Trophoblast cell (in vitro differentiated cells and primary cell): ENCODE data around the gene ADGRB3.
"Not testable (repeated sequence)": the region's sequence is repeated elsewhere in the genome, so short reads cannot be mapped to it uniquely, and the experiment has no call there.

Experiments
- DNase-seq, 2 donors: peaks; one replicate each; pipeline ENCODE4 v3.0.0-alpha.2; 2016
- H2AFZ ChIP-seq: 2 replicates; pipeline ENCODE4 v1.6.1; 2013; ENCODE audit warnings: low read length, moderate library complexity, mild to moderate bottlenecking; ENCODE audit not compliant: insufficient read depth, poor library complexity
- H2AK5ac ChIP-seq: 2 replicates; pipeline ENCODE4 v1.6.1; 2013; ENCODE audit warnings: mild to moderate bottlenecking, low read length
- H2BK120ac ChIP-seq: 2 replicates; pipeline ENCODE4 v1.6.1; 2013; ENCODE audit warnings: low read length, mild to moderate bottlenecking, moderate library complexity; ENCODE audit not compliant: insufficient read depth, poor library complexity
- H2BK12ac ChIP-seq: 2 replicates; pipeline ENCODE4 v1.6.1; 2013; ENCODE audit warnings: mild to moderate bottlenecking, low read length, moderate library complexity
- H2BK5ac ChIP-seq: 2 replicates; pipeline ENCODE4 v1.6.1; 2013; ENCODE audit warnings: low read length, low read depth, moderate library complexity, mild to moderate bottlenecking; ENCODE audit not compliant: poor library complexity
- H3K14ac ChIP-seq: 2 replicates; pipeline ENCODE4 v1.6.1; 2013; ENCODE audit warnings: mild to moderate bottlenecking, low read length
- H3K18ac ChIP-seq: 2 replicates; pipeline ENCODE4 v1.6.1; 2013; ENCODE audit warnings: mild to moderate bottlenecking, low read length
- H3K23ac ChIP-seq: 2 replicates; pipeline ENCODE4 v1.6.1; 2013; ENCODE audit warnings: low read length
- H3K27ac ChIP-seq: 2 replicates; pipeline ENCODE4 v1.5.1; 2013; ENCODE audit warnings: low read depth, mild to moderate bottlenecking, inconsistent platforms, low read length, moderate library complexity
- H3K27me3 ChIP-seq: 2 replicates; pipeline ENCODE4 v1.6.1; 2013; ENCODE audit warnings: inconsistent platforms, mild to moderate bottlenecking, low read length, moderate library complexity; ENCODE audit not compliant: insufficient read depth
- H3K36me3 ChIP-seq, 2 experiments: 1 replicate in 1 of 2; 2 replicates in 1 of 2; pipeline ENCODE4 v1.6.1; 2013; ENCODE audit warnings: low read length in 2 of 2, mild to moderate bottlenecking in 2 of 2, moderate library complexity in 1 of 2; ENCODE audit not compliant: insufficient read depth in 2 of 2, control insufficient read depth in 1 of 2
- H3K4ac ChIP-seq: 2 replicates; pipeline ENCODE4 v1.6.1; 2013; ENCODE audit warnings: low read depth, mild to moderate bottlenecking, low read length, moderate library complexity
- H3K4me1 ChIP-seq, 2 experiments: 1 replicate in 1 of 2; 2 replicates in 1 of 2; pipeline ENCODE4 v1.6.1; 2013; ENCODE audit warnings: low read length in 2 of 2, mild to moderate bottlenecking in 2 of 2, moderate library complexity in 1 of 2; ENCODE audit not compliant: insufficient read depth in 2 of 2, control insufficient read depth in 1 of 2
- H3K4me2 ChIP-seq: 2 replicates; pipeline ENCODE4 v1.6.1; 2013; ENCODE audit warnings: inconsistent platforms, mild to moderate bottlenecking, low read length, moderate library complexity
- H3K4me3 ChIP-seq: 2 replicates; pipeline ENCODE4 v1.5.1; 2013; ENCODE audit warnings: mild to moderate bottlenecking, low read depth, low read length, inconsistent platforms
- H3K79me1 ChIP-seq: one replicate; pipeline ENCODE4 v1.6.1; 2013; ENCODE audit warnings: low read length
- H3K79me2 ChIP-seq: 2 replicates; pipeline ENCODE4 v1.6.1; 2013; ENCODE audit warnings: low read length, mild to moderate bottlenecking; ENCODE audit not compliant: control insufficient read depth, insufficient read depth, poor library complexity
- H3K9ac ChIP-seq: 2 replicates; pipeline ENCODE4 v1.6.1; 2013; ENCODE audit warnings: mild to moderate bottlenecking, low read length
- H3K9me3 ChIP-seq: 2 replicates; pipeline ENCODE4 v1.6.1; 2013; ENCODE audit warnings: low read depth, mild to moderate bottlenecking, control low read depth, inconsistent platforms, low read length; ENCODE audit not compliant: insufficient read depth
- H4K12ac ChIP-seq: 2 replicates; pipeline ENCODE4 v1.6.1; 2013; ENCODE audit warnings: low read depth, mild to moderate bottlenecking, low read length, moderate library complexity
- H4K8ac ChIP-seq: 2 replicates; pipeline ENCODE4 v1.6.1; 2013; ENCODE audit warnings: low read depth, mild to moderate bottlenecking, low read length, moderate library complexity
- H4K91ac ChIP-seq: one replicate; pipeline ENCODE4 v1.6.1; 2013; ENCODE audit warnings: low read depth, mild to moderate bottlenecking, low read length, moderate library complexity
- WGBS: extraction: QIAGEN DNeasy Blood & Tissue Kit; methylation state at CpG from one replicate; pipeline ENCODE4 v1.1.7; 2013; ENCODE audit warnings: missing lambda C conversion rate; ENCODE audit not compliant: insufficient read length, insufficient coverage; ENCODE audit errors: extremely low coverage; 5-methylcytosine and 5-hydroxymethylcytosine counted together

Gene ADGRB3

DNA sequence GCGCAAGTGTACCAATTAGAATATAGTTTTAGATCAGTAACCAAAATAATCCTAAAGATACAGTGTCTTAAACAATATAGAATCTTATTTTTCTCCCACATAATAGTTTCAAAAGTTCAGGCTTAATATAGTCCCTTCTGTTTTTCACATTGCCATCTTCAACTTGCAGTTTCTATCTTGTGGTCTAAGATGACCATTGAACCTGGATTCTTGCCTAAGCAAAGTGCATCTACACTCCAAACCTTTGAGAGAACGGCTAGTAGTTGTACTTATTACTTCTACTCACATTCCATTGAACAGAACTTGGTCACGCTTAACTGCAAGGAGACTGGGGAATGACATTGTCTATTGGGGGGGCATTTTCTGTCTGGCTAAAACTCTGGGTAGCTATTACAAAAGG, 788.7 kb downstream of the ADGRB3 start:
- no peak overlapping the region for H3K23ac ChIP-seq
- no peak overlapping the region for H3K14ac ChIP-seq
- no peak overlapping the region for H3K4me2 ChIP-seq
- H3K4ac ChIP-seq = no peak overlapping the region
- no peak for DNase-seq
- H2AK5ac ChIP-seq = no peak overlapping the region
- no peaks in the 10 kb centered on the region for H3K4me1 ChIP-seq
- H2BK120ac ChIP-seq = no peak overlapping the region
- no peak overlapping the region for H4K91ac ChIP-seq
- H2AFZ ChIP-seq = no peak overlapping the region
- no peak overlapping the region for H3K18ac ChIP-seq
- H3K79me1 ChIP-seq = no peaks in the 10 kb centered on the region
- WGBS = no CpG with 5 or more reads among the region's 3 CpGs
- no peak overlapping the region for H3K9ac ChIP-seq
- no peak overlapping the region for H2BK5ac ChIP-seq
- H2BK12ac ChIP-seq = no peak overlapping the region
- no peaks in the 10 kb centered on the region for H3K9me3 ChIP-seq
- no peaks in the 10 kb centered on the region for H3K27me3 ChIP-seq
- H3K79me2 ChIP-seq = no peaks in the 10 kb centered on the region
- H4K12ac ChIP-seq = no peak overlapping the region
- no peak overlapping the region for H3K4me3 ChIP-seq
- H3K27ac ChIP-seq = no peak overlapping the region
- no peak overlapping the region for H4K8ac ChIP-seq
- H3K36me3 ChIP-seq = no peaks in the 10 kb centered on the region

DNA sequence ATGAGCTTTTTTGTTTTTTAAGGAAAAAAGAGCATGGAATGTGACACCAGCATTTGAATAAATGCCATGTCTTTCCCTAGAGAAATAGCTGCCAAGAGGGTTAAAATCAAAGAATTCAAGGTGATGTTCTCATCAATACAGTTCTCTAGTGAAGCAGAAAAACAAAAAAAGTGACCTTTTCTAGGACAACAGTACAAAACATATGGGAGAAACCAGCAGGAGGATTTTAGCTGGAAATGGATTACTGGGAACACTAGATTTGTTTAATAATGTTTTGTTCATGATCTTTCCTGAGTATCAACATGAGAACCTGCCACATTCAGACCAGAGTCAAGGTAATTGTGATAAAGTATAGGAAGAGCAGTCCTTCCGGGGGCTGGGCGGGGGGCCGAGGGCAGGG, 789.5 kb downstream of the ADGRB3 start:
- Histone ChIP-seq H3K27ac (no peak overlapping the region), H3K4me1 (no peaks in the 10 kb centered on the region), H3K18ac (no peak overlapping the region), H3K9me3 (no peaks in the 10 kb centered on the region), H3K36me3 (no peaks in the 10 kb centered on the region), H2BK5ac (no peak overlapping the region), H4K91ac (no peak overlapping the region), H3K79me2 (no peaks in the 10 kb centered on the region), H3K9ac (no peak overlapping the region), H3K4me2 (no peak overlapping the region), H3K4me3 (no peak overlapping the region), H2AK5ac (no peak overlapping the region), H2BK12ac (no peak overlapping the region), H2BK120ac (no peak overlapping the region), H3K27me3 (no peaks in the 10 kb centered on the region), H2AFZ (no peak overlapping the region), H4K8ac (no peak overlapping the region), H3K79me1 (no peaks in the 10 kb centered on the region), H3K23ac (no peak overlapping the region), H3K4ac (no peak overlapping the region), H4K12ac (no peak overlapping the region), H3K14ac (no peak overlapping the region)
- no peak for DNase-seq
- WGBS = no CpG with 5 or more reads among the region's 3 CpGs

DNA sequence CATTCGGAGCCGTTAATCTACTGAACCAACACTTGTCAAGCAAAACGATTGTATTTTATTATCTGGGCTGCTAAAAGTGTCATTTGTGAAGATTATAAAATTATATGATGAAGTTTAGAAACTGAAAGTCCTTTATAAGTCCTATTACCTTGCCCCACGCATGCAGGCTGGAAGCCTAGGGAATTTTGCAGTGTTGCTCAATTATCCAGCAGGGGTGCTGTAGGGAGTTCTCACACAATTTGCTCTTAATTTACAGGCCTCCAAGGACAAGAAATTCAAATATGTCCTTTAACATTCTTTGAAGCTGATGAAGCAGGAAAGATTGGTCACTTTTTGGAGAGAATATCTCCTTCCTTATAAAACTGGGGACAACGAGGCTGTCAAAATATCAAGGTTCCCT, 792.8 kb downstream of the ADGRB3 start:
- no CpG with 5 or more reads among the region's 5 CpGs for WGBS
- no peak overlapping the region for H4K8ac ChIP-seq

GRCh38 chr6:69432168-69432567, 797.1 kb downstream of the ADGRB3 start:
- not testable (repeated sequence) for H3K9me3 ChIP-seq, H2AK5ac ChIP-seq, H3K4me2 ChIP-seq, H3K9ac ChIP-seq, H3K27me3 ChIP-seq, H3K4ac ChIP-seq, H4K8ac ChIP-seq, DNase-seq, H4K91ac ChIP-seq, H3K14ac ChIP-seq, H3K79me2 ChIP-seq, H2BK12ac ChIP-seq, H3K79me1 ChIP-seq, H3K4me3 ChIP-seq, H2BK5ac ChIP-seq, H3K23ac ChIP-seq, H4K12ac ChIP-seq, H3K36me3 ChIP-seq, H3K27ac ChIP-seq, H3K4me1 ChIP-seq, H3K18ac ChIP-seq, H2BK120ac ChIP-seq, H2AFZ ChIP-seq
- WGBS = 100% methylated on average over 3 of the region's 19 CpGs

More for the DNA sequence above, 792.8 kb downstream of the ADGRB3 start:
- Histone ChIP-seq H3K9ac (no peak overlapping the region), H2BK12ac (no peak overlapping the region), H3K4me3 (no peak overlapping the region), H3K18ac (no peak overlapping the region), H2BK120ac (no peak overlapping the region), H2BK5ac (no peak overlapping the region), H3K4me1 (no peaks in the 10 kb centered on the region), H3K4ac (no peak overlapping the region), H2AFZ (no peak overlapping the region), H3K4me2 (no peak overlapping the region), H3K27me3 (no peaks in the 10 kb centered on the region), H3K9me3 (peaks cover 1% of the 10 kb centered on the region), H3K79me2 (no peaks in the 10 kb centered on the region), H4K91ac (no peak overlapping the region), H3K36me3 (no peaks in the 10 kb centered on the region), H3K27ac (no peak overlapping the region), H2AK5ac (no peak overlapping the region), H3K14ac (no peak overlapping the region), H3K79me1 (no peaks in the 10 kb centered on the region), H3K23ac (no peak overlapping the region), H4K12ac (no peak overlapping the region)
- no peak for DNase-seq
